COLO668 (cell line): ENCODE measurements around the gene OCRL.

Source experiments
- DNase-seq: peaks from one replicate; lab custom pipeline; 2025; ENCODE audit not compliant: unreplicated experiment; lab: John Stamatoyannopoulos, UW

OCRL gene

GRCh38 chrX:129540068-129540653 lies at the start of gene OCRL:
Gene OCRL (plus strand): TSS chrX:129540259. CDS start chrX:129540440, 181 bp downstream.
- peak; percentile 75 for DNase-seq

DNA sequence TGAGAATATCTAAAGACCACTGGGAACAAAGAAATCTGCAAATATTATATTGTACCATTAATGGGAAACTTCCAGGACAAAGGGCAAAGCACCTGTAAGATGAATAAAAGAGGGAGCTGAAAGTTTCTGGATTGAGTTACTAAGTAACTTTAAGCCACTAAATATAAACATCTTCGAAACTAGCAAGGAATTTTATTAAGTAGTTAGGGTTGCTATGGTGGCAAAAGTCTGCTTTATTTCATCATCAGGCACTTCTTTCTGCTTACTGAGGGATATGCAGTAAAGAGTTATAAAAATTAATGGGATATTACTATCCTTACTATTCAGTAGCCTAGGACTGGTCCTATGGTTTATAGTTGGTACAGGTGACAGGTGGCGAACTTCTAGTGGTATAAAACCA lies 49.7 kb upstream of the OCRL start:
- DNase-seq: no peak

- no peak for DNase-seq
Observed at GRCh38 chrX:129493643-129494042, 46.4 kb upstream of the OCRL start.

- no peak for DNase-seq
Observed at GRCh38 chrX:129494887-129495286, 45.2 kb upstream of the OCRL start.

DNA sequence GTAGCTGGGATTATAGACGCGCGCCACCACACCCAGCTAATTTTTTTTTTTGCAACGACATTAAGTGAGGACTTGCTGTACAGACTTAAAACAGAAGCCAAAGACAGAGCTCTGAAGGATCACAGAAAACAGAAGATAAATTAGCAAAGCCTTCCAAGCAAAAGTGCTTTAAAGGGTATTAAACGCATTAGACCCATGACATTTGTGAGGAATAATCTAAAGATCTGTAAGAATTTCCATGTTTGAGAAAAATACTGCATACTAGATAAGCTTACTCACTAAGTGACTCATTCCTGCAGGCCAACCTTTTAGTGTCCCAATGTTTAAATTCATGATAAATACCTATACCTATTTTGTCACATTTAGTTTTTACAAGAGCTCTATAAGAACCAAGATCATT lies 44.2 kb upstream of the OCRL start:
- DNase-seq: no peak

GRCh38 chrX:129496625-129497024 lies 43.4 kb upstream of the OCRL start:
- DNase-seq: no peak

GRCh38 chrX:129497146-129497843 lies 42.8 kb upstream of the OCRL start:
- DNase-seq: no peak

- no peak for DNase-seq
Observed at GRCh38 chrX:129510331-129510730, 29.7 kb upstream of the OCRL start.

- no peak for DNase-seq
Observed at GRCh38 chrX:129511689-129512088, 28.4 kb upstream of the OCRL start.

DNA sequence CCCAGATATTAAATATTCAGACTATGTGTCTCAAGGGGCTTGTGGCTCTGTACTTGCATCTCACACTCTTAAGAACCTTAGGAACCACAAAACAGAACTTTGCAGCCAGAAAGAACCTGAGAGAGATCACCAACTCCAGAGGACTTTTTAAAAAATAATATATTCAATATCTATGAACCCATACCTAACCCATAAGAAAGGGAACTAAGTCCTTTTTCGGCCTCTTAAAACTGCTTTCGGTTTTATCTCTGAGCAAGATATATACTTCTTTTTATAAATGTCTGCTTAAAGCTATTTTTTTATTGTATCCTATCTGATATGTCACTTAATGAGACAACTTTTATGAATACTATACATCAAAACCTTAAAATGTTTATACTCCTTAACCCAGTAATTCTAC lies 27.6 kb upstream of the OCRL start:
- no peak for DNase-seq

- DNase-seq: no peak
Observed at GRCh38 chrX:129516402-129516801, 23.7 kb upstream of the OCRL start.

DNA sequence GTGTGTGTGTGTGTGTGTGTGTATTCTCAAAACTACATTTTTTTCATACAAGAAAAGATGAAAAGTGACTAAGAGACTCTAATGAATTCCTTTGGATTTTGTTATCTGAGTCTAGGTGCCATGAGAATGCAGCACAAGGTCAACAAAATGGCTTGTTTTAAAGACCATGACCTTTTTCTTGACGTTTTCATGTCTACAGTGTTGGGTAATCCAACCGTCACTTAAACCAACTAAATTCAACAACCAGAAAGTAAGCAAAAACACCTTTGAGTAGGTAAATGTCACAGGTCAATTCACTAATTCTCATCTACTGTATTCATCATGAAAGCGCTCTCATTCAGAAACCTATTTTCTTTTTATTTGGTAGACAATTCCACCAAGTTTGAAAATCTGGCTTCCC lies 19.9 kb upstream of the OCRL start:
- DNase-seq: no peak

- peak; percentile 55 for DNase-seq
Observed at GRCh38 chrX:129522184-129523078, 17.6 kb upstream of the OCRL start.

GRCh38 chrX:129523079-129523911 lies 16.8 kb upstream of the OCRL start, which contains the start of gene SMARCA1:
Gene SMARCA1 (minus strand): TSS chrX:129523490. CDS start chrX:129523370, 120 bp downstream.
- DNase-seq: peak; percentile 18

- DNase-seq: no peak
Observed at GRCh38 chrX:129524250-129524850, 15.7 kb upstream of the OCRL start.

DNA sequence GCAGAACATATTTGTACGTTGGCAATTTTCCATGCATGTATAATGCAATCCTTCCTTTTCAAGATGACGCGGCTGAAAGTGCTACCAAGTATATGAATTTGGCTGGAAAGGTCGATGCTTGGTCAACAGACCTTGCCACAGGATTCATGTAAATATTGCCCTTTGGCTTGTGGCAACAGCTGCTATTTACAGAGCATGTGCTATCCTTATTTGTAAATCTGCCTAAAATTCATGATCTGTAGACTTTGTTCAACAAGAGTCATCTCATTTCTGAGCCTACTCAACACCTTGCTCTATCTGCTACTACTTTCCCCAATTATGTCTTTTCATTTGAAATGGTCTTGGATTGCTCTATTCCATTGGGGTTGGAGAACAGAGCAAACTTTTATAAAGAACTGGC lies 14.9 kb upstream of the OCRL start:
- peak; percentile 4 for DNase-seq

DNA sequence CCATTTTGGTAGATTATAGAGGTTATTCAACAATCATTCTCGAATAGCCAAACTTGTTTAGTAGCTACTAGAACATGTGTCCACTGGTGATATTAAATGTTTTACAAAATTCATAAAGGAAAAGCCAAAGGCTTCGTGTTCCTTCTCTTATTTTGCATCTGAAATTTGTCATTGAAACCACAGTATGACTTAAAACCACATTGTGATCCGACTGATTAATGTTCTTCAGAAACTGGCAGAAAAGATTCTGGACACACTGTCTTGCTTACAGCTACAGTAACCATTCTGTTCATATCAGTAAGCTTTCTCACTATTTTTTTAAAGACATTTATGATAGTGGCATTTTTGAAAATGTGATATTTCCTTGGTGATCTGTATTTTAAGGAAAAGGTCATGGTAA lies 14.2 kb upstream of the OCRL start:
- DNase-seq: no peak

DNA sequence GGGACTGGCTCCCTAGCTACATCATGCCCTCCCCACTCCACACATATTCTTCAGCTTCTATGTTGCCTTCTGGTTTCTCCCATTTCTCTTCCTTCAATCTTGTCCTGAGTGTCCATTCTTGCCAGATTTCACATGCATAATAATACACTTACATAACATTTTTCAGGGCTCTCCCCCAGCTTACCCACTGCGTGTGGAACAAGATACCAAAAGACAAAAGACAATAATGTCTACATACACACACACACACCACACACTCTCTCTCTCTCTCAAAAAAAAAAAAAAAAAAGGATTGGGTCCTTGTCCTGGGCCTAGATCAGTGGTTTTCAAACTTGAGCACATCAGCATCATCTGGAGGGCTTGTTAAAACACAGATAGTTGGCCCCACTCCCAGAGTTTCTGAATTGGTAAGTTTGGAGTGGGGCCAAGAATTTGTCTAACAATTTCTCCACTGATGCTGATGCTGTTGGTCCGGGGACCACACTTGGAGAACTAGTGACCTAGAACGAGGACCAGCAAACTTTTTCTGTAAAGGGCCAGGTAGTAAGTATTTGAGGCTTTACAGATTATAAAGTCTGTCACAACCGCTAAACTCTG lies 10.3 kb upstream of the OCRL start:
- DNase-seq: no peak

DNA sequence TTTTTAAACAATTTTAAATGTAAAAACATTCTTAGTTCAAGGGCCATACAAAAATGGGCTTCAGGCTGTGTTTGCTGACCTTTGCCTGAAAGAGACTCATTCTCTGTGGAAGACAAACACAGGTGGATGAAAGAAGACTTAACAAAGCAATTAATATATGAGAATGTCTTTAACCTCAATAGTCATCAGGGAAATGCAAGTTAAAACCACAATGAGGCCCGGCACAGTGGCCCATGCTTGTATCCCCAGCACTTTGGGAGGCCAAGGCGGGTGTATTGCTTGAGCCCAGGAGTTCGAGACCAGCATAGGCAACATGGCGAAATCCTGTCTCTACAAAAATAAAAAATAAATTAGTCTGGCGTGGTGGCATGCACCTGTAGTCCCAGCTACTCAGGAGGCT lies 9.6 kb upstream of the OCRL start:
- no peak for DNase-seq

- no peak for DNase-seq
Observed at GRCh38 chrX:129531132-129531531, 8.9 kb upstream of the OCRL start.
